Upper lobe of right lung (tissue), 1 donor: ENCODE data around the gene ASCC3. TPM values are rescaled to one million over a fixed set of nuclear protein-coding genes. Genes with fewer than 3 reads are reported as not detected.

Experiments
- ATAC-seq: fragments of 200-7000 bp; cut with Tn5 transposase; one replicate; pipeline ENCODE4 v1.9.1; 2020; ENCODE audit warnings: mild to moderate bottlenecking, moderate library complexity
- DNase-seq: peaks from one replicate; pipeline ENCODE4 v3.0.0-alpha.2; 2020
- H3K27ac ChIP-seq: fragments of 200-600 bp; one replicate; pipeline ENCODE4 v1.8.0; 2022
- H3K27me3 ChIP-seq: fragments of 200-600 bp; one replicate; pipeline ENCODE4 v1.8.0; 2022; ENCODE audit warnings: mild to moderate bottlenecking
- H3K36me3 ChIP-seq: fragments of 200-600 bp; one replicate; pipeline ENCODE4 v1.8.0; 2022
- H3K4me1 ChIP-seq: fragments of 200-600 bp; one replicate; pipeline ENCODE4 v1.8.0; 2022
- H3K4me3 ChIP-seq: fragments of 200-600 bp; one replicate; pipeline ENCODE4 v1.8.0; 2022; ENCODE audit warnings: mild to moderate bottlenecking
- H3K9me3 ChIP-seq: fragments of 200-600 bp; one replicate; pipeline ENCODE4 v1.8.0; 2022
- CTCF ChIP-seq: fragments of 200-600 bp; IDR thresholded peaks from one replicate; pipeline ENCODE4 v1.8.0; 2022; ENCODE audit warnings: antibody characterized with exemption
- intact Hi-C: fragments of 100-400 bp; cut with DNase I; formaldehyde crosslinking; loops from one replicate; pipeline ENCODE4 v1.11.0; 2022
- total RNA-seq: library from RNA; stranded (reverse); fragmentation: NEBNext Ultra II Directional; extraction: Animal tissue kit (Norgen Biotek cat#: 25700); gene quantifications from one replicate; pipeline ENCODE4 v1.2.1, GENCODE V29; 2021
- donor health status: DM: no; HTN: yes; CAD: no; lungs with severe emphysema.

ASCC3 gene
- total RNA-seq, 1 donor from 2014 or later, result 39.5 TPM

DNA sequence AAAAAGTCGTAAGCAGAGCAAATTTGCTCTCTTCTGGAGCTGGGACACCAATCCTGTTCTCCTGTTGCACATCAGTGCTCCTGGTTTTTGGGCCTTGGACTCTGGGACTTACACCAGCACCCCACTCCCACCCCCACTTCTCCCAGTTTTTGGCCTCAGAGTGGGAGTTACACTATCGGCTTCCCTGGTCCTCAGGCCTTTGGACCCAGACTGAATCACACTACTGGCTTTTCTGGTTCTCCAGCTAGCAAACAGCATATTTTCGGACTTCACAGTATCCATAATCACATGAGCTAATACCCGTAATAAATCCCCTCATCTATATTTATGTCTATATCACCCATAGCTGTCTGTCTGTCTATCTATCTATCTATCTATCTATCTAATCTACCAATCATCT is 23.2 kb upstream of the ASCC3 start:
- H3K27me3 ChIP-seq, result no peaks in the 10 kb centered on the region
- ATAC-seq, result no peak
- H3K4me3 ChIP-seq, result no peak overlapping the region
- no peak for TF ChIP-seq CTCF
- intact Hi-C loops, result no loop called here
- H3K27ac ChIP-seq, result no peak overlapping the region
- H3K4me1 ChIP-seq, result no peaks in the 10 kb centered on the region
- no peaks in the 10 kb centered on the region for H3K9me3 ChIP-seq
- H3K36me3 ChIP-seq, result no peaks in the 10 kb centered on the region
- DNase-seq, result no peak

GRCh38 chr6:100901582-100901981 is 20.5 kb upstream of the ASCC3 start:
- DNase-seq (no peak), ATAC-seq (no peak)
- Histone ChIP-seq H3K27ac (no peak overlapping the region), H3K27me3 (no peaks in the 10 kb centered on the region), H3K9me3 (no peaks in the 10 kb centered on the region), H3K4me3 (no peak overlapping the region), H3K4me1 (no peaks in the 10 kb centered on the region), H3K36me3 (no peaks in the 10 kb centered on the region)
- intact Hi-C loops, result no loop called here
- TF ChIP-seq CTCF, result no peak

GRCh38 chr6:100899202-100899601 is 18.1 kb upstream of the ASCC3 start:
- Histone ChIP-seq H3K9me3 (no peaks in the 10 kb centered on the region), H3K27ac (no peak overlapping the region), H3K4me1 (no peaks in the 10 kb centered on the region), H3K27me3 (no peaks in the 10 kb centered on the region), H3K4me3 (no peak overlapping the region), H3K36me3 (no peaks in the 10 kb centered on the region)
- intact Hi-C loops, result no loop called here
- no peak for TF ChIP-seq CTCF
- no peak for ATAC-seq
- DNase-seq, result no peak

DNA sequence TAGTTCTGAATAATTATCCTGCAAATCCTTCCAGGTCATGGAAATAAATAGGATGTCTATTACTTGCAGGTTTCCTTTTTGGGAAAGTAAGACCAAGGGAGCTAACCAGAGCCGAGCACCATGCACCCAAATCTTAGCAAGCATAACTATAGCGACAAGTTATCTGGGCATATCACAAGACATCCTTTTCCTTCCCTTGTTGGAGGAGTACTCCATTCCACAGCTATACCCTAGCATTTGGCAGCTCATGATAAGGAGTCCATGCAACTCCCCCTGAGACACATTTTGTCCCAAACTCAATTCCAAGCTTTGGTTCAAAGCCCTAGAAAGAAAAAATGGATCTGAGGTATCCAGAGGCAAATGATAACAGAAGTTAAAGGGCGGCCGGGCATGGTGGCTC is 16.5 kb upstream of the ASCC3 start:
- Histone ChIP-seq H3K27me3 (no peaks in the 10 kb centered on the region), H3K4me3 (no peak overlapping the region), H3K27ac (no peak overlapping the region), H3K9me3 (no peaks in the 10 kb centered on the region), H3K4me1 (no peaks in the 10 kb centered on the region), H3K36me3 (no peaks in the 10 kb centered on the region)
- ATAC-seq, result no peak
- intact Hi-C loops, result no loop called here
- DNase-seq, result no peak
- TF ChIP-seq CTCF, result no peak

- TF ChIP-seq CTCF, result no peak
- intact Hi-C loops, result no loop called here
- no peaks in the 10 kb centered on the region for H3K36me3 ChIP-seq
These were observed 12.6 kb upstream of the ASCC3 start for GRCh38 chr6:100893743-100894142.

DNA sequence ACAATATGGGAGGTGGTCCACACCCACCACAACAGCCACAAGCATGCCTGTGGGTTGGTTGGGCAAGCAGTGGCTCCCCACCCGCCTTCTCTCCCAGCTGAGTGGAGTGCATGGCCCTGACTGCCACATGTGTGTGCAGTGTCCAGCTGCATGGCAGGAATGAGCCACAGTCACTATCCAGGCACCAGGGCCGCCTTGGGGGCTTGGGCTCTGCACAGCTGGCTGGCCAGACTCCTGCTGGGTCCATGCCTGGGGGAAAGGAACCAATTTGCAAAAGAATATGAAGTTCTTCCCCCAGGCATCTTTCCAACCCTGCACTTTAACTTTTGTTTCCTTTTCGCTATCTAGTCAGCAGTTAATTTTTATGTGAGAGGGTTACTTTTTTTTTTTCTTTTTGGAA is 11.6 kb upstream of the ASCC3 start:
- intact Hi-C loops, result no loop called here
- H3K36me3 ChIP-seq, result no peaks in the 10 kb centered on the region
- H3K27me3 ChIP-seq, result no peaks in the 10 kb centered on the region
- H3K27ac ChIP-seq, result no peak overlapping the region
- no peak overlapping the region for H3K4me3 ChIP-seq
- ATAC-seq, result no peak
- DNase-seq, result no peak
- TF ChIP-seq CTCF, result no peak
- no peaks in the 10 kb centered on the region for H3K4me1 ChIP-seq
- no peaks in the 10 kb centered on the region for H3K9me3 ChIP-seq

More at GRCh38 chr6:100893743-100894142, 12.6 kb upstream of the ASCC3 start:
- no peak overlapping the region for H3K27ac ChIP-seq
- no peaks in the 10 kb centered on the region for H3K9me3 ChIP-seq
- ATAC-seq (no peak), DNase-seq (no peak)
- no peaks in the 10 kb centered on the region for H3K4me1 ChIP-seq
- no peaks in the 10 kb centered on the region for H3K27me3 ChIP-seq
- H3K4me3 ChIP-seq, result no peak overlapping the region
